ENCODE data around the gene CD300E. TPM values are rescaled to one million over a fixed set of nuclear protein-coding genes. Genes with fewer than 3 reads are reported as not detected.

The CD300E gene
- total and polyA plus RNA-seq, 2 of the 4 experiments (the other 2 are of a cell fraction), result not detected

GRCh38 chr17:74566132-74566753 lies 57.3 kb downstream of the CD300E start:
- H3K4me2 ChIP-seq (ENCODE audit: low read depth, low read length), result no peak overlapping the region
- ATAC-seq (ENCODE audit: low read depth) (no peak), DNase-seq (no peak)
- dilution Hi-C loops (cut with HindIII; ENCODE audit: low sequenced_read_pairs, unreplicated experiment), result no loop called here
- H2AK9ac ChIP-seq (replicated peaks; ENCODE audit: low read depth, low read length, poor library complexity), result no peak overlapping the region
- ChIA-PET CTCF (no interaction called here), POLR2A (ENCODE audit: unreplicated experiment) (no interaction called here)
- peaks cover 40% of the 10 kb centered on the region for H3K9me3 ChIP-seq (ENCODE audit: control insufficient read depth, insufficient read depth, low read length)
- no peak overlapping the region for H3K9ac ChIP-seq (ENCODE audit: low read depth, low read length)
- no peak overlapping the region for H3K14ac ChIP-seq (replicated peaks; ENCODE audit: low read depth, low read length)
- H2BK15ac ChIP-seq (ENCODE audit: low read depth, low read length), result no peak overlapping the region
- in situ Hi-C loops (cut with MboI; ENCODE audit: low sequenced_read_pairs), result no loop called here
- no peak overlapping the region for H2BK120ac ChIP-seq (ENCODE audit: low read depth, low read length)
- intact Hi-C loops (cut with micrococcal nuclease), result no loop called here
- no peaks in the 10 kb centered on the region for H3K4me1 ChIP-seq (ENCODE audit: control insufficient read depth, insufficient read depth, low read length)
- no peaks in the 10 kb centered on the region for H4K20me1 ChIP-seq (ENCODE audit: insufficient read depth, low read length)
- no peak overlapping the region for H2AFZ ChIP-seq (replicated peaks; ENCODE audit: low read length, poor library complexity)
- no peak overlapping the region for H2AK5ac ChIP-seq (ENCODE audit: low read depth, low read length)
- H3K36me3 ChIP-seq (ENCODE audit: control insufficient read depth, insufficient read depth, low read length), result no peaks in the 10 kb centered on the region
- H4K8ac ChIP-seq (ENCODE audit: low read depth in 2 of 2, low read length in 2 of 2), result no peak overlapping the region
- BruUV-seq (replicated peaks), result no TSS peak
- no peak overlapping the region for H3K18ac ChIP-seq (ENCODE audit: low read depth, low read length)
- no peak overlapping the region for H2BK5ac ChIP-seq (ENCODE audit: low read depth, low read length, poor library complexity, severe bottlenecking)
- no peak overlapping the region for H3K27ac ChIP-seq (ENCODE audit: insufficient read depth, low read length)
- H4K91ac ChIP-seq (ENCODE audit: insufficient read depth, low read depth, low read length), result no peak overlapping the region
- H3K9me1 ChIP-seq (ENCODE audit: insufficient read depth, low read length), result no peaks in the 10 kb centered on the region
- H3K79me1 ChIP-seq (ENCODE audit: low read depth in 1 of 2, low read length in 2 of 2), result no peaks in the 10 kb centered on the region
- H4K5ac ChIP-seq (ENCODE audit: low read depth, low read length), result no peak overlapping the region
- H3K23ac ChIP-seq (ENCODE audit: low read depth, low read length), result no peak overlapping the region
- no peaks in the 10 kb centered on the region for H3K27me3 ChIP-seq (ENCODE audit: control insufficient read depth, insufficient read depth, low read length)
- no peak overlapping the region for H3K4ac ChIP-seq (ENCODE audit: low read depth, low read length)
- H3K56ac ChIP-seq (ENCODE audit: extremely low read depth, insufficient read depth, low read length), result no peak overlapping the region
- no peak overlapping the region for H3K4me3 ChIP-seq (ENCODE audit: insufficient read depth, low read depth, low read length)
- H2BK20ac ChIP-seq (ENCODE audit: low read depth, low read length), result no peak overlapping the region
- TF ChIP-seq MAFK (IDR thresholded peaks at IDR 0.05; ENCODE audit: low read depth, low read length) (no peak), RAD21 (IDR thresholded peaks at IDR 0.05; ENCODE audit: low read length) (no peak), RFX5 (IDR thresholded peaks at IDR 0.05; ENCODE audit: low read depth, low read length) (no peak), CTCF (conservative IDR thresholded peaks at IDR 0.05; ENCODE audit: low read depth, low read length) (no peak), RCOR1 (IDR thresholded peaks at IDR 0.05; ENCODE audit: insufficient replicate concordance, low read length) (no peak), SMC3 (IDR thresholded peaks at IDR 0.05; ENCODE audit: low read depth, low read length) (no peak), FOS (IDR thresholded peaks at IDR 0.05; ENCODE audit: low read depth, low read length) (no peak), BHLHE40 (IDR thresholded peaks at IDR 0.05; ENCODE audit: low read depth, low read length) (no peak), MAZ (IDR thresholded peaks at IDR 0.05; ENCODE audit: borderline replicate concordance, low read depth, low read length) (no peak), CHD1 (IDR thresholded peaks at IDR 0.05; ENCODE audit: low read depth, low read length) (no peak), ELK1 (IDR thresholded peaks at IDR 0.05; ENCODE audit: borderline replicate concordance, low read depth, low read length) (no peak), USF2 (IDR thresholded peaks at IDR 0.05; ENCODE audit: low read depth, low read length) (no peak), CEBPB (IDR thresholded peaks at IDR 0.05; ENCODE audit: low read depth, low read length) (no peak), MXI1 (IDR thresholded peaks at IDR 0.05; ENCODE audit: borderline replicate concordance, low read depth, low read length) (no peak)
- 59% methylated on average over 2 of the region's 9 CpGs; no CpG with 5 or more reads in 1 of the 2 experiments for WGBS, 2 experiments (ENCODE audit: extremely low coverage in 2 of 2, insufficient read length in 1 of 2)
